Activated CD8-positive, alpha-beta T cell treated with anti-CD3 and anti-CD28 coated beads, Interleukin-2, amount 10 ng/mL, durations not matched to agents 7 days and 5 days (primary cell): Measurements from ENCODE around the gene CD44. TPM values are rescaled to one million over a fixed set of nuclear protein-coding genes. Genes with fewer than 3 reads are reported as not detected.

ENCODE experiments used
- total RNA-seq, 2 experiments: library from RNA; stranded (reverse); gene quantifications; one replicate each; pipeline ENCODE4 v1.2.3, GENCODE V29; 2021

The CD44 gene
- total RNA-seq, 2 experiments from 2014 or later = 398 to 399 TPM

Other genes with a start within 250 kb of the CD44 start
- 10 to 100 TPM; 31.1 to 34.2 TPM for gene APIP, start 222.8 kb upstream of the CD44 start, total RNA-seq
- 10 to 100 TPM; 32.3 TPM for gene PDHX, start 222.6 kb upstream of the CD44 start, total RNA-seq